Spleen (tissue), 7 donors: ENCODE data around the gene MACROD2.

Experiments
- CTCF ChIP-seq, 11 experiments: fragments of 200-600 bp in 7 of 11; fragments of 450-650 bp in 4 of 11; sonication (generic) in 4 of 11; IDR thresholded peaks in 8 of 11; conservative IDR thresholded peaks in 3 of 11; 1 replicate in 7 of 11; 2 replicates in 4 of 11; pipeline versions ENCODE4 v1.4.0 to v1.8.0; 2016 to 2021; ENCODE audit warnings: antibody characterized with exemption in 11 of 11, inconsistent platforms in 4 of 11, mild to moderate bottlenecking in 1 of 11
- POLR2A ChIP-seq, 3 donors: fragments of 450-650 bp; IDR thresholded peaks; one replicate each; pipeline ENCODE4 v1.5.1; 2017; ENCODE audit warnings: antibody characterized with exemption in 3 of 3, mild to moderate bottlenecking in 1 of 3
- POLR2AphosphoS5 ChIP-seq, 3 donors: sonication (generic); formaldehyde crosslinking; IDR thresholded peaks; one replicate each; pipeline ENCODE4 v1.5.1; 2017; ENCODE audit warnings: antibody characterized with exemption in 3 of 3
- donor health status: DM: no; HTN: no; CAD: no; lungs with moderate emphysema.
- donor health status: DM: no; HTN: no; CAD: no.
- donor health status: DM: no; HTN: no; CAD: no.

DNA sequence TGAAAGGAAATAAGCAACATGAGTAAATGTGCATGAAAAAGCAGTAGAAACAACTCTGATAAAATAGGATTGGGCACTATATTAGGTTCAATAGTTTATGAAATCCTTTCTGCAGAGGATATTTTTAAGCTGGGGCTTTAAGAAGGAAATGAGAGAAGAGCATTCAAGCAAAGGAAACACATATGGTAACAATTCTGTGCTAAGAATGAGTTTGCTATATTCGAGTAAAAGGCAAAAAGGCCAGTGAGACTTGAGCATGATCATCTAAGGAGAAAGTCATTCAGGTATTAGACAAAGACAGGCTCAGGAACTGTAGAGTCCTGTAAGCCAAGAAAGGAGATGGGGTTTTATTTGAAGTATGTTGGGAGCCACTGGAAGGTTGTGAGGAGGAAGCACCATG lies 729.2 kb downstream of the MACROD2 start:
- TF ChIP-seq CTCF (IDR thresholded peaks at IDR 0.05 in 8 of 11, conservative IDR thresholded peaks at IDR 0.05 in 3 of 11): no peak
- no peak for TF ChIP-seq POLR2AphosphoS5 (IDR thresholded peaks at IDR 0.05)
- TF ChIP-seq POLR2A (IDR thresholded peaks at IDR 0.05): no peak
